Neural progenitor cell (in vitro differentiated cells): ENCODE measurements around the gene TNS3.

ENCODE experiments used
- CTCF ChIP-seq: fragments of 200-600 bp; sonication (generic); IDR thresholded peaks from 2 replicates; pipeline ENCODE4 v1.5.1; 2017; ENCODE audit warnings: antibody characterized with exemption, mild to moderate bottlenecking
- EZH2 ChIP-seq: fragments of 200-600 bp; sonication (generic); IDR thresholded peaks from 2 replicates; pipeline ENCODE4 v1.6.1; 2017; ENCODE audit warnings: antibody characterized with exemption, mild to moderate bottlenecking, moderate library complexity
- EZH2phosphoT487 ChIP-seq: fragments of 200-600 bp; sonication (generic); IDR thresholded peaks from 2 replicates; pipeline ENCODE4 v1.6.1; 2017; ENCODE audit warnings: antibody characterized with exemption

GRCh38 chr7:47443049-47443448, 138.9 kb downstream of the TNS3 start:
- TF ChIP-seq EZH2 (no peak), CTCF (no peak), EZH2phosphoT487 (no peak)
